ENCODE data around the gene CCL24.
"Not testable (repeated sequence)": the region's sequence is repeated elsewhere in the genome, so short reads cannot be mapped to it uniquely, and the experiment has no call there.

Gene CCL24, protein sequence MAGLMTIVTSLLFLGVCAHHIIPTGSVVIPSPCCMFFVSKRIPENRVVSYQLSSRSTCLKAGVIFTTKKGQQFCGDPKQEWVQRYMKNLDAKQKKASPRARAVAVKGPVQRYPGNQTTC

DNA sequence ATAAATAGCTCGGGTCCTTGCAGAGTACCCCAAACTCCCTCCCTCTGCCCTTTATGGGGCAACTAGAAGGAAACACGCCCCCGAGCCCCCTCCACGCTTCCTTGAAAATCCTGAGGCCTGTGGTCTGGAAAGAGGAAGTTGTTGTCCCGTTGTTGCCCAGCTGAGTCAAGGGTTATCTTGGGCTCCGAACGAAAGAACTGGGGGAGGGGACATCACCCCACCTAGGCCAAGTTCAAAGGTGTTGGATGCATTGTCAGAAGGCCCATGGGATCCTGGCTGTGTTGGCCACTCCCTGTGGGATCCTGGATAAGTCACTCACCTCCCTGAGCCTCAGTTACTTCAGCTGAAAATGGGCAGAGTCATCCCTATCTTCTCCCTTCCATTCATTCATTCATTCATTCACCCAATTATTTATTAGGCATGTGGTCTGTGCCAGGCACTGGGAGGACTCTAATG, at the start of gene CCL24:
Gene CCL24, minus strand, starts transcription at position 26 of the 456 bp plus-strand sequence. CDS start 91 bp downstream, outside the sequence.
- DNase-seq, result no peak

- DNase-seq, result no peak
These were observed 48.0 kb upstream of the CCL24 start for GRCh38 chr7:75861636-75862035.

DNA sequence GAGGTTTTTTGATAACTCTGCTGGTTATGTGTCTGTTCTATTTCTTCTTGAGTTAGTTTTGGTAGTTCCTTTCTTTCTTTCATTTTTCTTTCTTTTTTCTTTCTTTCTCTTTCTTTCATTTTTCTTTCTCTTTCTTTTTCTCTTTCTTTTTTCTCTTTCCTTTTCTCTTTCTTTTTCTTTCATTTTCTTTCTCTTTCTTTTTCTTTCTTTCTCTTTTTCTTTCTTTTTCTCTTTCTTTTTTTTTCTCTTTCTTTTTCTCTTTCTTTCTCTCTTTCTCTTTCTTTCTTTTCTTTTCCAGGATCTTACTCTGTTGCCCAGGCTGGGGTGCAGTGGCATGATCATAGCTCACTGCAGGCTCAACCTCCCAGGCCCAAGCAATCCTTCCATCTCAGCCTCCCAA, 44.8 kb upstream of the CCL24 start:
- no peak for DNase-seq

DNA sequence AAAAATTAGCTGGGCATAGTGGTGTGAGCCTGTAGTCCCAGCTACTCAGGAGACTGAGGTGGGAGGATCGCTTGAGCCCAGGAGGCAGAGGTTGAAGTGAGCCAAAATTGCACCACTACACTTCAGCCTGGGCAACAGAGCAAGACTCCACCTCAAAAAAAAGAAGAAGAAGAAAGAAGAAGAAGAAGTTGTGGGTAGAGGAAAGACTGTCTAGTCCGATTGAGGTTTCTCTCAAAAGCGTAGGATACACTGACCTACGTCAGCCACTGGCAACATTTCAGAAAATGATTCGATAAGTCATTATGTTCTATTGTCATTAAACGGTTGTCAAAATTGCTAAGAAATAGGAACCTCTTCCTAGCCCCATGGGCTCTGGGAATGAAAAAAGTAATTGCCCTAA, 42.9 kb upstream of the CCL24 start:
- peak; percentile 74 for DNase-seq

DNA sequence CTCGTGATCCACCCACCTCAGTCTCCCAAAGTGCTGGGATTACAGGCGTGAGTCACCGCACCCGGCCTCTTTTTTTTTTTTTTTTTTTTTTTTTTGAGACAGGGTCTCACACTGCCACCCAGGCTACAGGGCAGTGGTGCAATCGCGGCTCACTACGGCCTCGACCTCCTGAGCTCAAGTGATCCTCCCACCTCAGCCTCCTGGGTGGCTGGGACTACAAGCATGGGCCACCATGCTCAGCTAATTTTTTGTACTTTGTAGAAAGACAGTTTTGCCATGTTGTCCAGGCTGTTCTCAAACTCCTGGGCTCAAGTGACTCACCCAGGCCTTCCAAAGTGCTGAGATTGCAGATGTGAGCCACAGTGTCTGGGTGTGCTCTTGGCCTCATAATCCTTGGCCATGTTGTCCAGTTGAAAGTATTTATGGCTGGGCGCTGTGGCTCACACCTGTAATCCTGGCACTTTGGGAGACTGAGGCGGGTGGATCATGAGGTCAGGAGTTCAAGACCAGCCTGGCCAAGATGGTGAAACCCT, 41.3 kb upstream of the CCL24 start:
- DNase-seq, result not testable (repeated sequence)

DNA sequence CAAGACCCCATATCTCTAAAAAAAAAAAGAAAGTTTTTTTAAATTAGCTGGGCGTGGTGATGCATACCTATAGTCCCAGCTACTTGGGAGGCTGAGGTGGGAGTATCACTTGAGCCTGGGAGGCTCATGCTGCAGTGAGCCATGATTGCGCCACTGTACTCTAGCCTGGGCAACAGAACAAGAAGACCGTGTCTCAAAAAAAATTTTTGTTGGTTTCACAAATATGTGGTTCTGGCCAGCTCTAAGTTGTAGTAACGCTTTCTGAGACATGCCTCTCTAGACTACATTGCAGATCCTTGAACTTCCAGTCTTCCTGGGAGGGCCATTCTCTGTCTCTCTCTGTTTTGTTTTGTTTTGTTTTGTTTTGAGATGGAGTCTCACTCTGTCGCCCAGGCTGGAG, 40.6 kb upstream of the CCL24 start:
- no peak for DNase-seq

DNA sequence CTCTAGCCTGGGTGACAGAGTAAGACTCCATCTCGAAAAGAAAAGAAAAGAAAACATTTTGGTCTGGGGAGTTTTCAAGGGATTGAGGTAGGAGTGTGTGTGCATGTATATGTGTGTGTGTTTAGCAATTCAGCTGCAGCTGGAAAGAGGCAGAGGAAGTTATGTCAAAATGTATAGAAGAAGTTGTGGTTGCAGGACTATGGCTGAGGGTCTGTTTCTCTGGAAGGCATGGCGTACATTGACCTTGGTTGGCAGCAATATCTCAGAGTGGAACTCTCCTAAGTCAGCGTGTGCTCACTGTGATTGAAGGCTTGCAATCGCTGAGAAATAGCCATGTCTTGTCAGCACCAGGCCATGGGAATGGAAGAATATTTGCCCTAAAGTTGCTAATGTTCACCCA, 36.6 kb upstream of the CCL24 start:
- DNase-seq, result peak; percentile 90 to 94

- DNase-seq, result no peak
These were observed 36.0 kb upstream of the CCL24 start for GRCh38 chr7:75849573-75849972.

DNA sequence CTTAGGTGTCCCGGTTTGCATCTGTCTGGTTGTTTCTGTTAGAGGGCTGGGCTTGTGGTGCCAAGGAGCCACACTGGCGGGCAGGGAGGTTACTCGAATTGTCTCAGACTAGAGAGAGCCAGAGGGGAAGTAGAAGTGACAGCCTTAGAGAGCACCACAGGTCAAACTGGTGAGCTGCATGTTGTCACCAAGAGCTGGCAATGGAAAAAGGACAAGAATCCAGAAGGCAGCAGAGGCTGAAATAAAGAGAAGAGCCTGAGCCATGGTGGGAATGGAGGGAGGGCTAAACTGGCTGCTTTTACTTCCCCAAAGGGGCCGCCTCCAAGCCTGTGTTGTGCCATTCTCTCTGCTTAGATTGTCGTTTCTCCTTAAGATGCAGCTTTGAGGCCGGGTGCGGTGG, 34.1 kb upstream of the CCL24 start:
- DNase-seq, result no peak

- not testable (repeated sequence) for DNase-seq
These were observed 31.5 kb upstream of the CCL24 start for GRCh38 chr7:75845132-75845531.

DNA sequence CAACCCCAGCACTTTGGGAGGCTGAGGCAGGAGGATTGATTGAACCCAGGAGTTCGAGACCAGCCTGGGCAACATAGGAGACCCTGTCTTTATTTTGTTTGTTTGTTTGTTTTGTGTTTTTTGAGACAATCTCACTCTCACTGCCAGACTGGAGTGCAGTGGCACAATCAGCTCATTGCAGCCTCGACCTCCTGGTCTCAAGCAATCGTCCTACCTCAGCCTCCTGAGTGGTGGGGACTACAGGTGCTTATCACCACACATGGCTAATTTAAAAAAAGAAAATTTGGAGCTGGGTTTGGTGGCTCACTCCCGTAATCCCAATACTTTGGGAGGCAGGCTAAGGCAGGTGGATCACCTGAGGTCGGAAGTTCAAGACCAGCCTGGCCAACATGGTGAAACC, 30.6 kb upstream of the CCL24 start:
- DNase-seq, result no peak

GRCh38 chr7:75843613-75844116, 30.1 kb upstream of the CCL24 start:
- no peak for DNase-seq

DNA sequence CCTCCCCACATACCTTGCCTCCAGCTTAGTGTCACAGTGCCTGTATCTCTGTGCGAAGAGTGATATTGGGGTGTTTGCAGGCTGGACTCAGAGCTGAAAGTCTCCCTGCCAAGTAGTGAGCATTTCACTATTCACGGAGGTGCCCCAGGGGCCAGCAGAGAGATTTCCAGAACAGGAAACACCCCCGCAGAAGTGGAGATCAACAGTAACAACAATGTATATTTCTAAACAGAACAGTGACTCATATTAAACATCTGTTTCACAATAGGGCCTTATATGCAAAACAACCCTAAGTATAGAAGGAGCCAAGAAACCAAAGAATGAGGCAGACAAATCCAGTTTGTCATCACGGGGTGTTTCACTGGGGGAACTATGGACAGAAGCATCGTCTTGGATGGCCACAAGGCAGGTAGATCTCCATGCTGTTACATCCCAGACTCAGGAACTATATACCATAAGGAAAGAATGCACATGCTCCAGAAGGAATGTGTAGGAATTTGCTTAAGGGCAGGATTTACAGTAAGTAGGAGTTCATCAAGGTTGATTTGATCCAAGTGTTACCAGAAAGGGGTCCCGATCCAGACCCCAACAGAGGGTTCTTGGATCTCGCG, 29.3 kb upstream of the CCL24 start:
- DNase-seq, result peak; percentile 65 to 72

DNA sequence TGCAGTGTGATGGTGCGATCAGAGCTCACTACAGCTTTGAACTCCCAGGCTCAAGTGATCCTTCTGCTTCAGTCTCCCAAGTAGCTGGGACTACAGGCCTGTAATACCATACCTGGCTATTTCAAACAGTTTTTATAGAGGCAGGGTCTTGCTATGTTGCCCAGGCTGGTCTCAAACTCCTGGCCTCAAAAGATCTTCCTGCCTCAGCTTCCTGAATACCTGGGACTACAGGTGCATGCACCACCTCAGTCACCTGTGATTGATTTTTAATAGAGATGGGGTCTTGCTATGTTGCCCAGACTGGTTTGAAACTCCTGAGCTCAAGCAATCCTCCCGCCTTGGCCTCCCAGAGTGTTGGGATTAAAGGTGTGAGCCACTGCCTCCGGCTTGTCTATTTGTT, 26.4 kb upstream of the CCL24 start:
- DNase-seq, result no peak

DNA sequence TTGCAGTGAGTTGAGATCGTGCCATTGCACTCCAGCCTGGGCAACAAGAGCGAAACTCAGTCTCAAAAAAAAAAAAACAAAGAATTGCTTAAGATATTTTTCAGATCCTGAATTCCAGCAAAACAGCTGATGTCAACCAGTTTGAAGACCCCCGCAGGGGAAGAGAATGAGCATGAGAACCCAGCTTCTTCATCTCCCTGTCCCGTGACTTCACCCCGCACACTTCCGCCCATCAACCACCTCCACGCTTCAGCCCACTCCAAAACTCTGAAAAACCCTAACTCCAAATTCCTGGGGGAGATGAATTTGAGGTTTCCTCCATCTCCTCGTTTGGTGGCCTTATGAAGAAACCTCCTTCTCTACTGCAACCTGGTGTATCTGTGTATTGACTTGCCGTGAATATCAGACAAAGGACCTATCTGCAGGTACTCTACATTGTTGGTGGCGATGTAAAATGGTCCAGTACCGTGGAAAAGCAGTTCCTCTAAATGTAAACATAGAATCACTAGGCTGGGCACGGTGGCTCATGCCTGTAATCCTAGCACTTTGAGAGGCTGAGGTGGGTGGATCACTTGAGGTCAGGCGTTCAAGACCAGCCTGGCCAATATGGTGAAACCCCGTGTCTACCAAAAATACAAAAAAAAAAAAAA, 24.8 kb upstream of the CCL24 start:
- not testable (repeated sequence) for DNase-seq

- no peak for DNase-seq
These were observed 23.2 kb upstream of the CCL24 start for GRCh38 chr7:75836798-75837197.

DNA sequence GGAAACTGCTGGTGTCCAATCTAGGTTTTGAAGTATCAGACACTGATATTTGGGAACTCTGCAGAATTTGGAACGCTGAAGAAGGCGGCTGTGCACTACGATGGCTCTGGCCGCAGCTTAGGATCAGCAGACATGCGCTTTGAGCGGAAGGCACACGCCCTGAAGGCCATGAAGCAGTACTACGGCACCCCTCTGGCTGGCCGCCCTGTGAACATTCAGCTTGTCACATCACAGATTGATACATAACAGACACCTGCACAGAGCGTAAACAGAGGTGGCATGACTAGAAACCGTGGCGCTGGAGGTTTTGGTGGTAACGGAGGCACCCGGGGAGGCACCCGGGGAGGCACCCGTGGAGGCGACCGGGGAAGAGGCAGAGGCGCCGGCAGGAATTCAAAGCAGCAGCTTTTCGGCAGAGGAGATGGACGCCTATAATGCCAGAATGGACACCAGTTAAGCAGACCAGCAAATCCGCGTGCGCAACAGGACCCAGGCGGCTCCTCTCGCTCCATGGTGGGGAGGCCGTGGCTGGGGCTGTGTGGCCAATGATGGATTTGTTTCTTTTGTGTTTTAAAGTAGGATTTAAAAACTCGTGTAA, 22.2 kb upstream of the CCL24 start:
- DNase-seq, result no peak

GRCh38 chr7:75833662-75834061, 20.1 kb upstream of the CCL24 start:
- DNase-seq, result not testable (repeated sequence)

DNA sequence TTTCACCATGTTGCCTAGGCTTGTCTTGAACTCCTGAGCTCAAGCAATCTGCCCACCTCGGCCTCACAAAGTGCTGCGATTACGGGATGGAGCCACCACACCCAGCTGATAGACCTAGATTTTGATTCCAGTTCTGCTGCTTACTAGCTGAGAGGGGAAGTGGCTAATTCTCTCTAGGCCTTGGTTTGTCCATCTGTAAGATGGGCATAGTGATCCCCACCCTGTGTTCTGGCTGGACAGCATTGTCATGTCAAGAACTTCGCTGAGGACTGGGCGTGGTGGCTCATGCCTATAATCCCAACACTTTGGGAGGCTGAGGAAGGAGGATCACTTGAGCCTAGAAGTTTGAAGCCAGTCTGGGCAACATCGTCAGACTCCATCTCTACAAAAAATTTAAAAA, 17.4 kb upstream of the CCL24 start:
- no peak for DNase-seq

DNA sequence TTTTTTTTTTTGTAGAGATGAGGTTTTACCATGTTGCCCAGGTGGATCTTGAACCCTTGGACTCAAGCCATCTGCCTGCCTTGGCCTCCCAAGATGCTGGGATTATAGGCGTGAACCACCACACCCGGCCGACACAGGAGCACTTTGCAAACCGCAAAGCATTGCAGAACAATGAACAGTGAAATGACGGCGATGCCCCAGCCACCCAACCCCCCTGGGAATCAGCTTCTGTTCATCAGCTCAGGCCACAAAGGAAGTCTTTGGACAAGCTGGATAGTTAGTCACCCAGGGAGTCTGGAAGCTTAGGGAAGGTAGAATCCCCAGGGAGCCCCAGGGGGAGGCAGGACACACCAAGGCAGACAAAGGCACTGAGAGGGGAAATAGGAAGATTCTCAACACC, 16.1 kb upstream of the CCL24 start:
- DNase-seq, result not testable (repeated sequence)

GRCh38 chr7:75823198-75823910, 9.7 kb upstream of the CCL24 start:
- no peak for DNase-seq

DNA sequence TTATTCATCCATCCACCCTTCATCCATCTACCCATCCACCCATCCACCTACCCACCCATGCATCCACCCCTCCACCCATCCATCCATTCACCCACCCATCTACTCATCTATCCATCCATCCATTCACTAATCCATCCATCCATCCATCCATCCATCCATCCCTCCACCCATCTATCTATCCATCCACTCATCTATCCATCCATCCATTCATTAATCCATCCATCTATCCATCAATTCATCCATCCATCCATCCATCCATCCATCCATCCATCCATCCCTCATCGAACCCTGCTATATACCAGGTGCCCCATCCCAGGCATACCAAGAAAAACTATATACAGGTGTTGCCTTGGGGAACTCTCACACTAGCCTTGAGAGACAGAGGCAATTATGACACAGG, 7.1 kb upstream of the CCL24 start:
- no peak for DNase-seq

GRCh38 chr7:75819711-75820110, 6.1 kb upstream of the CCL24 start:
- DNase-seq, result no peak

All from AML-193 (cell line).